ENCODE data around the gene SUPT5H.

SUPT5H gene

DNA sequence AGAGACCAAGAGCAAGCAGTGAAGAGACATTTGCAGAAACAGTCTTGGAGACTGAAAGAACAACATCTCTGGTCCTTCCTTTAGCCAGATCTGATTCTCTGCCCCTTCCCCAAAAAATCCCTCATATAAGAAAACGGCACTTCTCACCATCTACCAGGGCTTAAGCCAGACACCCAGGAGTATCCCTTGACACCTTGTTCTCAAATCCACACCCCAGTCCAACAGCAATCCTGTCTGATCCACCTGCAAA, 34.6 kb upstream of the SUPT5H start:
- no peaks in the 10 kb centered on the region for H3K27me3 ChIP-seq (ENCODE audit: low read depth, low read length)
- H3K9ac ChIP-seq (ENCODE audit: low read length) = peak overlapping the region; percentile 97
- H3K4me1 ChIP-seq (ENCODE audit: low read length) = peaks cover 31% of the 10 kb centered on the region
- peaks cover 35% of the 10 kb centered on the region for H3K36me3 ChIP-seq (replicated peaks; ENCODE audit: low read depth, low read length)
- TF ChIP-seq, protein P1, sequence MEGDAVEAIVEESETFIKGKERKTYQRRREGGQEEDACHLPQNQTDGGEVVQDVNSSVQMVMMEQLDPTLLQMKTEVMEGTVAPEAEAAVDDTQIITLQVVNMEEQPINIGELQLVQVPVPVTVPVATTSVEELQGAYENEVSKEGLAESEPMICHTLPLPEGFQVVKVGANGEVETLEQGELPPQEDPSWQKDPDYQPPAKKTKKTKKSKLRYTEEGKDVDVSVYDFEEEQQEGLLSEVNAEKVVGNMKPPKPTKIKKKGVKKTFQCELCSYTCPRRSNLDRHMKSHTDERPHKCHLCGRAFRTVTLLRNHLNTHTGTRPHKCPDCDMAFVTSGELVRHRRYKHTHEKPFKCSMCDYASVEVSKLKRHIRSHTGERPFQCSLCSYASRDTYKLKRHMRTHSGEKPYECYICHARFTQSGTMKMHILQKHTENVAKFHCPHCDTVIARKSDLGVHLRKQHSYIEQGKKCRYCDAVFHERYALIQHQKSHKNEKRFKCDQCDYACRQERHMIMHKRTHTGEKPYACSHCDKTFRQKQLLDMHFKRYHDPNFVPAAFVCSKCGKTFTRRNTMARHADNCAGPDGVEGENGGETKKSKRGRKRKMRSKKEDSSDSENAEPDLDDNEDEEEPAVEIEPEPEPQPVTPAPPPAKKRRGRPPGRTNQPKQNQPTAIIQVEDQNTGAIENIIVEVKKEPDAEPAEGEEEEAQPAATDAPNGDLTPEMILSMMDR (IDR thresholded peaks at IDR 0.05; ENCODE audit: low read depth, low read length) = no peak
- TF ChIP-seq EZH2phosphoT487 (IDR thresholded peaks at IDR 0.05; ENCODE audit: low read depth) = no peak
- peak overlapping the region; percentile 93 for H3K27ac ChIP-seq (ENCODE audit: low read length)
- H3K4me3 ChIP-seq (ENCODE audit: low read length) = peak overlapping the region; percentile 88
- H3K4me2 ChIP-seq (ENCODE audit: low read length) = peak overlapping the region; percentile 96
- H2AFZ ChIP-seq (ENCODE audit: low read depth, low read length) = no peak overlapping the region
- no peaks in the 10 kb centered on the region for H3K9me3 ChIP-seq (ENCODE audit: insufficient read depth, low read length)
- H3K79me2 ChIP-seq (ENCODE audit: low read length) = peaks cover 55% of the 10 kb centered on the region
- H4K20me1 ChIP-seq (ENCODE audit: insufficient read depth, low read length) = peaks cover 25% of the 10 kb centered on the region

DNA sequence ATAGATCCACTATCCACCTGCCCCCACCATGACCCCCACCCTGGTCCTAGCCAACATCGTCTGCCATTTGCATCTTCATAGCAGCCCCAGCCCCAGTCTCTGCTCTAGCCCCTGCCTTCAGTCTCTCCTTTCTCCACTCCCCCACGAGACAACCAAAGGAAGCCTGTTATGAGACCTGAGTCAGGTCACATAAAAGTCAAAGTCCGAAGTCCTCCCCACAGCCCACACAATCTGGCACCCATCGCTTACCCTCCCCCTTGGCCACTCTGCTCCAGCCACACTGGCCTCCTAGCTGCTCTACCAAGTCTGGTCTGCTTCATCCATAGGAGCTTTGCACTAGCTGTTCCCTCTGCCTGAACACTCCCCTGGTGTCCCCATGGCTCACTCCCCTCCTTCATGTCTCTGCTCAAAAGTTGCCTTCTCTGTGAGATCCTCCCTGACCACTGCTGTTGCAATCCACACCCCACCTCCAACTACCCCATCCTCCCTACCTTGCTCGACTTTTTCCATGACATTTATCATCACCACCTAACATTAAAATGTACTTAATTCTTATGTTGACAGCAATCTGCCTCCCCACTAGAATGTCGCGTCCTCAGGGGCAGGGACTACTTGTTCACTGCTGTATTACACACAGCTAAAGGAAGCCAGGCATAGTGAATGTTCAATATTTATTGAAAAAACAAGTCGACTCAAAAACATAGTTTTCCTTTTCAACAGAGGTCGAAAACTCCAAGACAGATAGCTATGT, 34.1 kb upstream of the SUPT5H start:
- Histone ChIP-seq H3K79me2 (ENCODE audit: low read length) (peaks cover 55% of the 10 kb centered on the region), H2AFZ (ENCODE audit: low read depth, low read length) (no peak overlapping the region), H4K20me1 (ENCODE audit: insufficient read depth, low read length) (peaks cover 25% of the 10 kb centered on the region), H3K9ac (ENCODE audit: low read length) (peak overlapping the region; percentile 97), H3K27me3 (ENCODE audit: low read depth, low read length) (no peaks in the 10 kb centered on the region), H3K36me3 (replicated peaks; ENCODE audit: low read depth, low read length) (peaks cover 38% of the 10 kb centered on the region), H3K27ac (ENCODE audit: low read length) (peak overlapping the region; percentile 93), H3K4me1 (ENCODE audit: low read length) (peaks cover 28% of the 10 kb centered on the region), H3K4me3 (ENCODE audit: low read length) (peak overlapping the region; percentile 88), H3K4me2 (ENCODE audit: low read length) (peak overlapping the region; percentile 96), H3K9me3 (ENCODE audit: insufficient read depth, low read length) (no peaks in the 10 kb centered on the region)
- TF ChIP-seq, protein P1 (IDR thresholded peaks at IDR 0.05; ENCODE audit: low read depth, low read length) = no peak
- no peak for TF ChIP-seq EZH2phosphoT487 (IDR thresholded peaks at IDR 0.05; ENCODE audit: low read depth)

DNA sequence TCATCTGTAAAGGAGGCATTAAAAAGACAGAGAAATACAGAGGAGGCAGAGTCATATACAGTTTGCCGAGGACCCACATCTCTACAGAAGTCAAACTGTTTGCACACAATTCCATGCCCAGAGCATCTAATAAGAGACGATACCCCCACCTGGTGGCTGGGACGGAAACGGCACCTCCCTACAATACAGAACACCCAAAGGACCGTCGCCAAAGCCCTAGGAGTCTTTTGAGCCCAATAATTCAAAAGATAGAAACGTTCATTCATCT, 33.6 kb upstream of the SUPT5H start:
- TF ChIP-seq EZH2phosphoT487 (IDR thresholded peaks at IDR 0.05; ENCODE audit: low read depth) = no peak
- TF ChIP-seq, protein P1 (IDR thresholded peaks at IDR 0.05; ENCODE audit: low read depth, low read length) = peak; percentile 99
- H4K20me1 ChIP-seq (ENCODE audit: insufficient read depth, low read length) = peaks cover 25% of the 10 kb centered on the region
- peak overlapping the region; percentile 93 for H3K27ac ChIP-seq (ENCODE audit: low read length)

DNA sequence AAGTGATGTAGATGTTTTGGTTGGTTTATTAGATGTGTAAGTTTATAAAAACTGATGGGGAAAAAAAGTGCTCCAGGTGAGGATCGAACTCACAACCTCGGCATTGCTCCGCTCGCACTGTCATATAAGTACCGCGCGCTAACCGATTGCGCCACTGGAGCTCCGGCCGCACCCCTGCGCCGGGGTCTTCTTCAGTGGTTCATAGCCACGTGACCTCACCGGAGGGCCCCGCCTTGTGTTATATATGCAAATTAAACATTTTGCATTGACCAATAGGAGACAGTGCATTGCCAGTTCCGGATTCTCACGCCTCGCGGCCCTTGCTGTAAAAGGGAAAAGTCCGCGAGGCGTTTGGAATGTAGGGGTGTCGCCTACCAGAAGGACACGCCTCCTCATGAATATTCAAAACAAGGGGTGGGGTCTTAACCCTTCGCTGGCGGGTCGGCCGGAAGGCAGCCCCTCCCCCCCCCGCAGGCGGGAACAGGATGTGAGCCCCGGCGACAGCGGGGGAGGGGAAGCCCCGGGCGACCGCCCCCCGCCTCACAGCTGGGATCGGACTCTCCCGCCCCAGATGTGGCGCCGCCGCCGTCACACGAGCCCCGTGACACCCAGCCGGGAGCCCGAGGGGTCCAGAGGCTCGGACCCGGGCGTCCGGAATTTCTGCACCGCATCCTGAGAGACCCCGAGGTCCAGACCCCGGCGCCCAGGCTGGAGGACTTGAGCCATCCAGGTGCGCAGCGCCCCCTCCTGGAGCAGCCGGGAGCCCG, 33.1 kb upstream of the SUPT5H start, which contains the start of gene PLEKHG2:
PLEKHG2 (plus strand) TSS at position 570 of the 767 bp plus-strand sequence. CDS start 1,418 bp downstream, outside the sequence.
- Histone ChIP-seq H2AFZ (ENCODE audit: low read depth, low read length) (peak within 1 kb of the TSS; percentile 62), H3K27me3 (ENCODE audit: low read depth, low read length) (no peaks in the 10 kb centered on the region), H3K79me2 (ENCODE audit: low read length) (peaks cover 49% of the 10 kb centered on the region), H3K4me2 (ENCODE audit: low read length) (peak within 1 kb of the TSS; percentile 96), H3K4me1 (ENCODE audit: low read length) (peaks cover 28% of the 10 kb centered on the region), H3K9me3 (ENCODE audit: insufficient read depth, low read length) (no peaks in the 10 kb centered on the region), H3K36me3 (replicated peaks; ENCODE audit: low read depth, low read length) (peaks cover 34% of the 10 kb centered on the region), H3K27ac (ENCODE audit: low read length) (peak within 1 kb of the TSS; percentile 93), H3K9ac (ENCODE audit: low read length) (peak within 1 kb of the TSS; percentile 100), H4K20me1 (ENCODE audit: insufficient read depth, low read length) (peaks cover 23% of the 10 kb centered on the region), H3K4me3 (ENCODE audit: low read length) (peak within 1 kb of the TSS; percentile 95)
- TF ChIP-seq EZH2phosphoT487 (IDR thresholded peaks at IDR 0.05; ENCODE audit: low read depth) = no peak
- TF ChIP-seq, protein P1 (IDR thresholded peaks at IDR 0.05; ENCODE audit: low read depth, low read length) = peak; percentile 93

More for the DNA sequence above, 33.6 kb upstream of the SUPT5H start:
- Histone ChIP-seq H3K79me2 (ENCODE audit: low read length) (peaks cover 54% of the 10 kb centered on the region), H3K4me2 (ENCODE audit: low read length) (peak overlapping the region; percentile 96), H2AFZ (ENCODE audit: low read depth, low read length) (no peak overlapping the region), H3K9ac (ENCODE audit: low read length) (peak overlapping the region; percentile 97), H3K9me3 (ENCODE audit: insufficient read depth, low read length) (no peaks in the 10 kb centered on the region), H3K4me1 (ENCODE audit: low read length) (peaks cover 28% of the 10 kb centered on the region), H3K27me3 (ENCODE audit: low read depth, low read length) (no peaks in the 10 kb centered on the region), H3K4me3 (ENCODE audit: low read length) (peak overlapping the region; percentile 88), H3K36me3 (replicated peaks; ENCODE audit: low read depth, low read length) (peaks cover 39% of the 10 kb centered on the region)
